ENCODE measurements around the gene CIB1.
"Not testable (repeated sequence)": the region's sequence is repeated elsewhere in the genome, so short reads cannot be mapped to it uniquely, and the experiment has no call there.

Gene CIB1

DNA sequence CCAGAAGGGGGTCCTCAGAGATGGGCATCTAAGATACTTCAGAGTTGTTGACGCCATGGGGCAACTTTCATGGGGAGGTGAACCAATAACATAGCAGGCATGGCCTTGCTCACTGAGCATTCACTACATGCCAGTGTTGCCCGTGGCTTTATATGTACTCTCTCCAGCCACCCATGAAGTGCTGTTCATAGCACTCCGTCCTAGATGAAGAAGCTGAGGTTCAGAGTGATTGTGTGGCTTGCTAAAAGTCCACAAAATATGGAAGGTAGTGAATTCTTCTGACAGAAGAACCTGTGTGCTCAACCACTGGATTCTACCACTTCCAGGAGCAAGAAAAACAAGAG lies 42.4 kb downstream of the CIB1 start:
- no peak for DNase-seq

DNA sequence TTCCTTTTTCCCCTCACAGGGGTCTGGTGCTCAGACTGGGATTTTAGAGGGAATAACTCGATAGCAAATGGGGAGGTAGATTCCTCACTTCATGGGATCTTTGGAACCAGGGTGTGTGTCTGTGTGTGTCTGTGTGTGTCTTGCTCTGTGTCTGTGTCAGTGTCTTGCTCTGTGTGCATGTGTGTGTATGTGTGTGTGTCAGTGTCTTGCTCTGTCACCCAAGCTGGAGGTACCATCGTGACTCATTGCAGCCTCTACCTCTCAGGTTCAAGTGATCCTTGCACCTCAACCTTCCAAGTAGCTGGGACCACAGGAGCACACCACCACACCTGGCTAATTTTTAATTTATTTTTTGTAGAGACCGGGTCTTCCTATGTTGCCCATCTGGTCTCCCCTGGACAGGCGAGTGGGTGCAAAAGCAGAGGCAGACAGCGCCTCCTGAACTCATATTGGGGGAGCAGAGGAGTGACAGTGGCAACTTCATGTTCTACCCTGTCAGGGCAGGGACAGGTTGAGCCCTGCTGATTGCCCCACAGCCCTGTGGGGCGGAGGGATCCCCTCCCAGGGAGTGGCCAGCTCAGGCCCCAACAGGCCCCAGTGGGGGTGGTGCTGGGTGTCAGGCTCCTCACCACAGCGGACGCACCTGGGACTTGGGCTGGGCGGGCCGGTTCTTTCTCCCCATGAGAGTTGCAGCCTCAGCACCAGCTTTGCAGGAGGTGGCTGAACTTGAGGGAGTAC lies 43.0 kb downstream of the CIB1 start:
- DNase-seq = no peak

DNA sequence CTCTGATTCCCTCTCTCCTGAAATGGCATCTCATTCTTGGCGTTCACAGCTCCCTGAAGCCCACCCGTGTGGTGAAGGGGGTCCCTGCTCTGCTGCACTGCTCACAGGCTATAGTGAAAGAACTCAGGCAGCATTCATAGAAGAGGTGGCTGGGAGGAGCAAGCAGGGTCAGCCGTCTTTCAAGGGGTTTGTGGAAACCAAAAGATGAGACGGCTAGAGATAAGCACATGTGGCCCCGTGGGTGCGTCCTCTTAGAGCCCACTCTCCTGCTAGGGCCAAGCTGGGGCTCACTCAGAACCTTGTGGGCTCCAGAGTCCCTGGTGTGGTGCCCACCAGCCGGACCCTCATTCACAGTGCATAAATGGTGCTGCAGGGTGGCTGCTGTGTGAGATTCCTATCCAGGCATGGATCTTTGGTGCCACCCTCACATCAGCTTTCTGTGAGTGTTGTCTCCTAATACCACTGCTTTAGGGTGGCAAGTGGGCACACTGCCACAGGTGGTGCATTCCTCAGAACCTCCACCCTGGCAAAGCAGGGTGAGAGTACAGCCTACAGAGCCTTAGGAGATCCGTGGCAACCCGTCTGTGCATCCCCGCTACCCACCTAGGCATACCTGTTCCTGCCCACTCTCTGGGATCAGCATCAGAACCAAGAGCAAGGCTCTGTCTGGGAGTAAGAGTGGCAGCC lies 43.8 kb downstream of the CIB1 start:
- no peak for DNase-seq

DNA sequence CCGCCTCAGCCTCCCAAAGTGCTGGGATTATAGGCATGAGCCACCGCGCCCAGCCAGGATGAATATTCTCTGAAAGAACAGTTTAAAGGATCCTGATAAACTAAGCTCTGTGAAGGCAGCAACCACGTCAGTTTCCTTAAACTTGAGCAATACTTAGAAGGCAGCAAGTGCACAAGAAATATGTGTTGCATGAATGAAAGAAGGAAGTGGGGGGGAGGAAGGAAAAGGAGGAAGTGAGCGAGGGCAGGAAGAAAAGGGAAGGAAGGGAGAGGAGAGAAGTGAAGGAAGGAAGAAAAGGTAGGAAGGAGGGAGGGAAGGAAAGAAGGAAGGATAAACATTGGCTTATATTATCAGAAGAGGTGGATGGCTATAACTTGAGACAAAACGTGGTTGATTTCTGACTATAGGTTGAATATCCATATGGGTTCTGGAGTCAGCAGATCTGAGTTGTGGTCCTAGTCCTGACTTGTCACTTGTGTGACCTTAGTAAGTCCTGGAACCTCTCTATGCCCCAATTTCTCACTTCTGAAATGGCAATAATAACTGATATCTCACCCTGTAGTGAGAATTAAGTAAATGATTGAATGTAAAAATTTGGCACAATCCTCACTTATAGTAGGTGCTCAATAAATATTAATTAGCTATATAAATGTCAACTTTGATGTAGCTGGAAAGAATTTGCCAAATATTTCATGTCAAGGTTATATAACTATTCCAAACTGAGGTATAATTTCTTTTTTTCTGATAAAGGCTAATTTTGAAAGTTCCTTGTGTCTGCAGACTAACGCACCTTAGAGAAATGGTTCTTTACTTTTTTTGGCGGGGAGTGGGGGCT lies 44.6 kb downstream of the CIB1 start:
- no peak for DNase-seq

DNA sequence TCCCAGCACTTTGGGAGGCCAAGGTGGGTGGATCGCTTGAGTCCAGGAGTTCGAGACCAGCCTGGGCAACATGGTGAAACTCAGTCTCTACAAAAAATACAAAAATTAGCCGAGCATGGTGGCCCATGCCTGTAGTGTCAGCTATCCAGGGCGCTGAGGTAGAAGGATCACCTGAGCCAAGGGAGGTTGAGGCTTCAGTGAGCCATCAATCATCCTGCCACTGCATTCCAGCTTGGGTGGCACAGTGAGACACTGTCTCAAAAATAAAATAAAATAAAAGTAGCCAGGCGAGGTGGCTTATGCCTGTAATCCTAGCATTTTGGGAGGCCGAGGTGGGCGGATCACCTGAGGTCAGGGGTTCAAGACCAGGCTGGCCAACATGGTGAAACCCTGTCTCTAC lies 45.7 kb downstream of the CIB1 start:
- not testable (repeated sequence) for DNase-seq

DNA sequence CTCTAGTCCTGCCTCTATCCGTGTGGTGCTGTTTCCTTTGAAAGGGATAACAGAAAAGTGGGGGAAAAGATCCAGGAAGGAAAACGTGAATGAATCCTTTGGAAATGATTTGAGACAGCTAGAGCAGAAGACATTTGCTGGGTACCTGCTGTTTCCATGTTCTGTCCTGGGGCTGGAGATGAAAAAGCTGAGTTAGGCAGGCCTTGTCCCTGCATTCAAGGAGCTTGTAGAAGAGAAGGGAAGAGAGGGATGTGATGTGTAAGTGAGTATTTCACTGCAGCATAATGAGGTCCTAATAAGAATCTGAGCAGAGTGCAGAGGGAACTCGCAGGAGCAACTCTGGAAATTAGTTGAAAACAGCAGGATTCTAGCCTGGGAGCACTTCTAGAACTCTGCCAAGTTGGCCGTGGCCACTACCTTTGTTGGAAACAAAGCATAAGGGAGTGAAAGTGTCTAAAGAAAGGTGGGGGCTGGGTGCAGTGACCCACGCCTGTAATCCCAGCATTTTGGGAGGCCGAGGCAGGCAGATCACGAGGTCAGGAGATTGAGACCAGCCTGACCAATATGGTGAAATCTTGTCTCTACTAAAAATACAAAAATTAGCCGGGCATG lies 46.4 kb downstream of the CIB1 start:
- DNase-seq = no peak

DNA sequence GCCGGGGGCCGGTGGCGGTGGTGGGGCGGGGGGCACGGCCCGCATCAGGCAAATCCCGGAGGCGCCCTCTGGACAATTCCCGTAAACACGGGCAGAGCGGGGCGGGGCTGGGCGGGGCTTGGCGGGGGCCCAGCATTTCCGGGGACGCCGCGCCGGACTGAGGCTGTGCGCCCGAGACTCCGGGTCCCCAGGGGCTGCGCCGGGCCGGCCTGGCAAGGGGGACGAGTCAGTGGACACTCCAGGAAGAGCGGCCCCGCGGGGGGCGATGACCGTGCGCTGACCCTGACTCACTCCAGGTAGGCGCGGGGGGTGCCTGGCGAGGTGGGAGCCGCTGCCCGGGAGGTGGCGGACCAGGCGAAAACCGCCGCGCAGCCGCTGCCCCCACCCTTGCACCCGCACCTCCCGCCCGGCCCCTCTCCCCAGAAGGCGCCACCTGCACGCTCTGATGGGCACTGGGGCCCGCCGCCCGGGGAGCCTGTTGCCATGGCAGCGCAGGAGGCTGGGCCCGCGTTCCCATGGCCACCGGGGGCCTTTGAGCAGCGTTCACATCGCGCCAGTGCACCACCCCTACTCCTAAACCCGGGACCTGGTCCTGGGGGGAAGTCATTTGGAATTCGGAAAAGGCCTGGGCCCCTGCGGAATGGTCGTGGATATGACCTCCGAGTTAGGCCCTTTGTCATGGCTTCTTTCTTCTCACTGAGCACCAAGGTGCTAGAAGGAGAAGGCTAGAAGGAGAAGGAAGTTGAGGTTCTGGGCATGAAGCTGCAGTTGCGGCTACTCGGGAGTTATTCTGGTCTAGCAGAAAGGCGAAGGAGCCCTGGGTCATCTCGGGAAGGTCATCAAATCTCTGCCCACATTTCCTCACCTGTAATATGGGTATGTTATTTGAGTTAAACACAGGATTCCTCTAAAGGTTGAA lies 48.7 kb downstream of the CIB1 start:
- peak; percentile 36 to 39 for DNase-seq

DNA sequence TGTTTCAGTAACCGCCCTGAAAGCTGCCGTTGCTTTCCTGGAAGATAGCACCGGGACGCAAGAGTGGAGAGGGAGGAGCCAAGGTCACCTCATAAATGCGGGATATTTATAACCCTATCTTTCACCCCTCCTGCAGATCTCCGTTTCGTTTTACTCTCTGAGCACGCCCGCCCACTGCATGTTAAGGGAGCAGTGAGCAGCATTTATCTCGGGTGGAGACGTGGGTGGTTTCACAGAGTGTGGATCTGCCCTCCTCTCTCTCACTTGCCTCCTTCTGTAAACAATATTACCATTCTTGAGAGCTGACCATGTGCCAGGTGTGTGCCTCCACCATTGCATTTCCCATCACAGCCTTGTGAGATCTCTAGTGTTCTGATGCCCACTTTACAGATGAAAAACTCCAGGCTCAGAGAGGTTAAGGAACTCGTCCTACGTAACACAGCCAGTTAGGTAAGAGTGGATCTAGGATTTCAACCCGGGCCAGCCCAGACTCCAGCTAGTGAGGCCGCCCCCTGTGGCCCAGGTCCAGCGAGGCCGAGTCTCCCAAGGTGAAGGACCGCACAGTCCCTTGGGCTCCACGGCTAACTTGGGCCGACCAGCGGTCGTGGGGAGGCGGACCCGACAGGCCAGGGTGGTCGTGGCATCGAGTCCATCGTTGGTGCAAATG lies 49.5 kb downstream of the CIB1 start:
- peak; percentile 21 to 49 for DNase-seq

DNA sequence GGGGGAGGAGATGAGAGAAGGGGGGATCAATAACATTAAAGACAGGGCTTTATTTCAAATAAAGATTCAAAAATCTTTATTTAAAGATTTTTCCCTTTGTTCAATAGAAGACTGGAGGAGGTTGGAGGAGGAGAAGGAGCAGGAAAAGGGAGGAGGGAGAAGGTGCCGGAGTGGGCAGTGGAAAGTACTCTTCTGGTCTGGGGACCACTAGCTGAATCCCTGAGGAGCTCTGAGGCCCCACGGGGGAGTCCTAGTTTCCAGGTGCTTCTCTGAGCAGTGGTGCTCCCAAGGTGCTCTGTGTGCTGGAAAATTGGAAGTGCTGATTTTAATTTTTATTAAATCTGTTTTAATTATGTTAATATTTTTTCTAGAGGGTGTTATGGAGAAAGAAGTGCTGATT lies 52.0 kb downstream of the CIB1 start:
- no peak for DNase-seq

Data from stimulated activated CD4-positive, alpha-beta T cell treated with anti-CD3 and anti-CD28 coated beads, Interleukin-4, amount 100 ng/mL, for 4 hours (primary cell).